GM12801 (cell line): ENCODE results near the gene GBX1.

ENCODE experiments used
- TF ChIP-seq, protein P1 (sequence below): IDR thresholded peaks from one replicate; pipeline ENCODE4 v1.5.1; 2011; ENCODE audit warnings: control low read depth; ENCODE audit not compliant: insufficient read length; ENCODE audit errors: extremely low read depth

The GBX1 gene

DNA sequence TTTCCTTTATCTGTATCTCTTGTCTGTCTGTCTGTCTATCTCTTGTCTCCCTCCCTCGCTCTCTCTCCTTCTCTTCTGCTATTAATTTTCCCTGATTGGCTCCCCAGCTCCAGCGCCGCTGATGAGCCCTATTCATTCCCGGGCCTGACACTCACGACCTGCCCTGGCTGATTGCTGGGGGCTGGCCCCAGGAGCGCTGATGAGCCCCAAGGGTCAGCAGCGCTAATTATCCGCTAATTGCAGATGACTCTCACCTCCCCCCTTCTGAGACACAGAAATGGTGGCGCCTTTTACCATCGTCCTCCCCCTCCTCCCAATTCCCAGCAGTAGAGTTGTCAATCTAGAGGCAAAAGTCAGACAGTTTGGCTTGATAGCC, 1.3 kb upstream of the GBX1 start:
- TF ChIP-seq, protein P1, sequence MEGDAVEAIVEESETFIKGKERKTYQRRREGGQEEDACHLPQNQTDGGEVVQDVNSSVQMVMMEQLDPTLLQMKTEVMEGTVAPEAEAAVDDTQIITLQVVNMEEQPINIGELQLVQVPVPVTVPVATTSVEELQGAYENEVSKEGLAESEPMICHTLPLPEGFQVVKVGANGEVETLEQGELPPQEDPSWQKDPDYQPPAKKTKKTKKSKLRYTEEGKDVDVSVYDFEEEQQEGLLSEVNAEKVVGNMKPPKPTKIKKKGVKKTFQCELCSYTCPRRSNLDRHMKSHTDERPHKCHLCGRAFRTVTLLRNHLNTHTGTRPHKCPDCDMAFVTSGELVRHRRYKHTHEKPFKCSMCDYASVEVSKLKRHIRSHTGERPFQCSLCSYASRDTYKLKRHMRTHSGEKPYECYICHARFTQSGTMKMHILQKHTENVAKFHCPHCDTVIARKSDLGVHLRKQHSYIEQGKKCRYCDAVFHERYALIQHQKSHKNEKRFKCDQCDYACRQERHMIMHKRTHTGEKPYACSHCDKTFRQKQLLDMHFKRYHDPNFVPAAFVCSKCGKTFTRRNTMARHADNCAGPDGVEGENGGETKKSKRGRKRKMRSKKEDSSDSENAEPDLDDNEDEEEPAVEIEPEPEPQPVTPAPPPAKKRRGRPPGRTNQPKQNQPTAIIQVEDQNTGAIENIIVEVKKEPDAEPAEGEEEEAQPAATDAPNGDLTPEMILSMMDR, result no peak

DNA sequence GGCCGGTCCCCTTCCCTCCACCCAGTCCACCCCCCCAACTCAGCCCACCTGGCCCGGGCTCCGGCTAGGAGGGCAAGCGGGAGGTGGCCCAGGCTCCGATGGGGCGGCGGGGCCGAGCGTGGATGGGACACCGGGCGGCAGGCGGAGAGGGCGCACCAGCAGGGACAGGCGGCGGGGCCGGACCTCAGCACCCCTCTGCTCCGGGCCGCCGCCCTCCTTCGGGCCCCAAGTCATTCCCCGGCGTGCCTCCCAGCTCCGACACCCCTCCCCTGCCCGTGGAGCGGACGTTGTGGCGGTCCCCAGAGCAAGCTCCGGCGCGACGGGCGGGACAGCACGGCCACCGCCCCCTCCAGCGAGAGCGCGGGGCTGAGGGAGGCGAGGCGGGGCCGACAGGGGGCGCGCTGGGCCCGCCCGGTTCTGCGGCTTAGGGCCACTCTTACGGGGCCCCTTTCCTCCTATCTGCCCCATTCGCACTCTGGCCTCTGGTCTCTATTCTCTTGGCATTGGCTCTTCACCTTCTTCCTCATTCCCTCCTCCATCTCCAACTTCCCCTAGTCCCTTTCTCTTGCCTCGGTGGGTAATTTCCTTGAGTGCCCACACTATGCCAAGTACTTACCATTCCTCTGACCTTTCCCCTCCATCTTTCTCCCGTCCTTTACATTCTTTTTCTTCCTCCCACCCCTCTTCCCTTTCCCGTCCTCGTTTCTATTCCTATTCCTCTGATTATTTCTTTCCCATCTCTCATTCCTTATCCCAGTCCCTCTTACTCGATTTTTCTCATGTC, 701 bp upstream of the GBX1 start:
- TF ChIP-seq, protein P1, result no peak

DNA sequence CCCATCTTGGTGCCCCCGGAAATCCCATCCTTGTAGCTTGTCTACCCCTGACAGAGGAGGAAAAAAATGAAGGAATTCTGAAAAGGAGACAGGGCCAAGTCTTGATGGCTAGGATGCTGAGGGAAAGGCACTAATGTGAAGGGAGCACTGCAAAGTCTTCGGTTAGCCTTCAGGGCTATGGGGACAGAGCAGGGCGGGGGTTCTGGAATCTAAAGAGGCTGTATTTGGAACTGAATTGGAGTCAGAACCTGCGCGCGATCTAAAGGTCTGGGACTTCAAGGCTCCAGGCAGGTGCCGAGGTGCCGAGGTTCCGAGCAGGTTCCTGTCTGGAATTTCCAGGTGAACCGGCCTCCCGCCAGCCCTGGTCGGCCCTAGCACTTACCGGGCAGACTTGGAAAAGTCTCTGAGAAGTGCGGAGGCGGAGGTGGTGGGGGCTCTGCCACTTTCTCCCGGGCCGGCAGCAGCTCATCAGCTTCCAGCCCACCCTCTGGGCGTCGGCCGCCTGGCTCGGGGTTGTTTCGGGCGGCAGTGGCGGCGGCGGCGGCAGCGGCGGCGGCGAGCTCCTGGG, 781 bp downstream of the GBX1 start:
- TF ChIP-seq, protein P1, result no peak

DNA sequence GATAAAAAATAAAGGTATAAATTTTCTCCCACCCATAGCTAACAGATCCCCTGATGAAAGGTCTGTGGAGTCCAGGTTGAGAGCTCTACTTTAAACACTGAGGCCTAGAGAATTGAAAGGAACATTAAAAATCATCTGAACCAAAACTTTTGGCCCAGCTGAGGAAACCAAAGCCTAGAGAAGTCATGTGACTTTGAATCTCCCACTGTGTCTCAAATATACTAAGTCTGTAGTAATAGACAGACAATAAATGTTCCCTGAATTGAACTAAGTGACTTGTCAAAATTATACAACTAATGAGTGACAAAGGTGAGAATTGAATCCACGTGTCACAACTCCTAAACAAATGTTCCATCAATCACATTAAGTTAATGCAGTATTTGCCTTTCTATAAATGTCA, 5.7 kb downstream of the GBX1 start:
- TF ChIP-seq, protein P1, result no peak

DNA sequence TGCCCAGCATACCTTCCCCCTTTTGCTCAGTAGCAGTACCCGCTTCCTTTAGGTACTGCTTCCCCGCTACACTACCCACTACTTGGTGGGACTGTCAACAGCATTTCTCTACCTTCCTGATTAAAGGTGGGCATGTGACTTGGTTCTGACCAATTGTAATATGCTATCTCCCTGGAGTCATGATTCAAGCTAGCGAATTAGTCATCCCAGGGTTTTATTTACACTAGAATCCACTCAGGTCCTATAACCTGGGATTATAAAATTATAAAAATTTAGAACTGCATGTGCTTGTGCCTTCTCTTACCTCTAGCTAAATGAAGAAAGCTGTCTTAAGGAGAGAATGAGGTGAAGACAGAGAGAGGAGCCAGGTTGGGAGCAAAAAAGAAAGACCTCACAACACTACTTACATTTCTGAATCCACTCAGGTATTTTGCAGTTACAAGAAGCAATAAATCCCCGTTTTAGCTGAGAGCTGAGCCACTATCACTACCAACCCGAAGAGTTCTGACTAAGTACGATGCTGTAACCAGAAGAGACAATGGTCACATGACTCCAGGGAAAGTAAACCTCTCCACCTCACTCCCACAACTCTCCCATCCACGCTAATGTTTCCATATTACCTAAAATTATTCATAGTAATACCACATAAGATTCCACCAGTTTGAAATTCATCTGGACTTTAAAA, 9.7 kb downstream of the GBX1 start:
- TF ChIP-seq, protein P1, result no peak

DNA sequence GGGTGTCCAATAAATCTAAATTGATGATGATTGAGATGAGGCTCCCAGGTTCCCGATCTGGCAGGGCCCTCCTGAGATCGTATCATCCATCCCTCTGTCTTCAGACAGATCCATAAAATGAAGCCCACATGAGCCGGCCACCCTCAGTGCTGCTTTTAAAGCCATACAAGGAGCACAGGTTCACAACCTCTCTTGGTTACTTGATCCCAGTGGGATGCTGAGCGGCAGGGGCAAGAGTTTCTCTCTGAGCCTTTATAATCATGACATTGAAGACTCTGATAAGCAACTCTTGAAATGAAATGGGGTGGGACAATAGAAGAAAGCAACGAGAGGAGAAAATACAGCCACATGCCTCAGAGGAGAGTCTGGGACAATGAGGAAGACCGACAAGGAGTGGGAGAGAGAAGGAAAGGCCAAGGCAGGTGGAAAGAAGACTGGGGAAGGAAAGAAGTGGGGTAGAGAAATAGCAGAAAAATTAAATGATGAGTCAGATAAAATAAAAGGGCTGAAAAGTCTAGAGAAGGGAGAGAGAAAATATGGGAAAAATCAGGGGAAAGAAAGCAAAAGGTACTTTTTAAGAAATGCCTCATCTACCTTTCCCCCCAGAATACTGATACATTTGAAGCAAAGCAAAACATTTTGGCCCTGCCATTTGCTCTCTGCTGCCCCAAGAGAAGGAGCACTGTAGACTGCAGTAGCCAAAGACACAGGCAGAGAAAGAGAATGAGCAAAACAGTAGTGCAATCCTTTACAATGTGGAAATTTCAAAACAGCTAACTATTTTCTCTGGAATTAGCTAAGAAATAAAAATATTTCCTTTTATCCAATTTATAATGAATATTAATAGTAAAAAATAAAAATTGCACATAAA, 14.6 kb downstream of the GBX1 start:
- TF ChIP-seq, protein P1, result no peak

DNA sequence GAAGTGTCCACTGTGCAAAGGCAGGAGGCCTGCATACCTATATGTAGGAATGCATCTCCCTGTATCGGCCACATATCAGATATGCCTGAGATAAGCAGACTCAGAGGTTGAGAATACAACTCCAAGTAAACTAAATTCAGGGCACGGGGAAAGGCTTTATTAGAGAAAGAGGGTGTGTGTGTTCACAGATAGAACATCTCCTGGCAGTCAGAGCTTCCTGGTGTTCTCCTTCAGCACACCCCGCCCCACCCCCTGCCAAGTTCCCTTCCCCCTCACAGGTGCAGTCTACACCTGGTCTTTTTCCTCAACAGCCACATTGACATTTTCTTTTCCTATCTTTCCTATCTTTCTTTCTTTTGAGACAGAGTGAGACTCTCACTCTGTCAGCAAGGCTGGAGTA, 17.1 kb downstream of the GBX1 start:
- TF ChIP-seq, protein P1, result no peak
